Measurements from ENCODE around the gene MORN1. TPM values are rescaled to one million over a fixed set of nuclear protein-coding genes. Genes with fewer than 3 reads are reported as not detected.

The MORN1 gene
- total RNA-seq, 2 experiments from 2014 or later = 5.3 to 6.5 TPM

- no peak overlapping the region for H3K4me3 ChIP-seq (ENCODE audit: low read length)
- Mint-ChIP-seq H3K27ac (no peak overlapping the region), H3K9me3 (no peaks in the 10 kb centered on the region), H3K4me1 (ENCODE audit: low read depth) (no peaks in the 10 kb centered on the region), H3K4me3 (no peak overlapping the region), H3K36me3 (ENCODE audit: low read depth) (peaks cover 4% of the 10 kb centered on the region), H3K27me3 (no peaks in the 10 kb centered on the region)
- ATAC-seq (ENCODE audit: poor library complexity) (no peak), DNase-seq (no peak)
- no peaks in the 10 kb centered on the region for H3K36me3 ChIP-seq (ENCODE audit: insufficient read depth, low read length)
- peaks cover 9% of the 10 kb centered on the region for H3K4me1 ChIP-seq (ENCODE audit: insufficient read depth, low read length)
- H3K9me3 ChIP-seq (ENCODE audit: control insufficient read depth in 1 of 2, insufficient read depth in 1 of 2, low read length in 2 of 2) = peaks cover 4 to 27% of the 10 kb centered on the region in 2 experiments
- TF ChIP-seq CTCF (IDR thresholded peaks at IDR 0.05) = no peak
- H3K27ac ChIP-seq (ENCODE audit: low read depth in 1 of 2, low read length in 2 of 2) = no peak overlapping the region
- ChIA-PET CTCF (no interaction called here), POLR2A (no interaction called here)
- no peaks in the 10 kb centered on the region for H3K27me3 ChIP-seq (ENCODE audit: control insufficient read depth in 1 of 2, insufficient read depth in 2 of 2, low read length in 2 of 2)
- intact Hi-C loops (cut with DNase I, micrococcal nuclease) = no loop called here
Measured at GRCh38 chr1:2427051-2427450, 35.7 kb upstream of the MORN1 start.

- H3K36me3 ChIP-seq (ENCODE audit: insufficient read depth, low read length) = no peaks in the 10 kb centered on the region
- Mint-ChIP-seq H3K27ac (no peak overlapping the region), H3K36me3 (ENCODE audit: low read depth) (peaks cover 4% of the 10 kb centered on the region), H3K9me3 (no peaks in the 10 kb centered on the region), H3K4me1 (ENCODE audit: low read depth) (no peaks in the 10 kb centered on the region), H3K4me3 (no peak overlapping the region), H3K27me3 (no peaks in the 10 kb centered on the region)
- intact Hi-C loops (cut with DNase I, micrococcal nuclease) = no loop called here
- no peaks in the 10 kb centered on the region for H3K27me3 ChIP-seq (ENCODE audit: control insufficient read depth in 1 of 2, insufficient read depth in 2 of 2, low read length in 2 of 2)
- DNase-seq = no peak
- H3K4me1 ChIP-seq (ENCODE audit: insufficient read depth, low read length) = peaks cover 9% of the 10 kb centered on the region
- no peak for ATAC-seq (ENCODE audit: poor library complexity)
- no peak for TF ChIP-seq CTCF (IDR thresholded peaks at IDR 0.05)
- no peak overlapping the region for H3K27ac ChIP-seq (ENCODE audit: low read depth in 1 of 2, low read length in 2 of 2)
- no peak overlapping the region for H3K4me3 ChIP-seq (ENCODE audit: low read length)
- ChIA-PET CTCF (no interaction called here), POLR2A (no interaction called here)
- peaks cover 4 to 27% of the 10 kb centered on the region in 2 experiments for H3K9me3 ChIP-seq (ENCODE audit: control insufficient read depth in 1 of 2, insufficient read depth in 1 of 2, low read length in 2 of 2)
Measured at GRCh38 chr1:2426540-2426939, 35.2 kb upstream of the MORN1 start.

- no peak overlapping the region for H3K4me3 Mint-ChIP-seq
- H3K4me1 Mint-ChIP-seq (ENCODE audit: low read depth) = no peaks in the 10 kb centered on the region
- Histone ChIP-seq H3K9me3 (ENCODE audit: control insufficient read depth in 1 of 2, insufficient read depth in 1 of 2, low read length in 2 of 2) (peaks cover 4 to 27% of the 10 kb centered on the region in 2 experiments), H3K4me1 (ENCODE audit: insufficient read depth, low read length) (peaks cover 9% of the 10 kb centered on the region), H3K27ac (ENCODE audit: low read depth in 1 of 2, low read length in 2 of 2) (no peak overlapping the region), H3K27me3 (ENCODE audit: control insufficient read depth in 1 of 2, insufficient read depth in 2 of 2, low read length in 2 of 2) (no peaks in the 10 kb centered on the region), H3K36me3 (ENCODE audit: insufficient read depth, low read length) (no peaks in the 10 kb centered on the region), H3K4me3 (ENCODE audit: low read length) (no peak overlapping the region)
- intact Hi-C loops (cut with DNase I, micrococcal nuclease) = no loop called here
- no peaks in the 10 kb centered on the region for H3K27me3 Mint-ChIP-seq
- TF ChIP-seq CTCF (IDR thresholded peaks at IDR 0.05) = no peak
- POLR2A ChIA-PET = no interaction called here
- no peaks in the 10 kb centered on the region for H3K9me3 Mint-ChIP-seq
- CTCF ChIA-PET = no interaction called here
- DNase-seq (no peak), ATAC-seq (ENCODE audit: poor library complexity) (no peak)
- H3K27ac Mint-ChIP-seq = no peak overlapping the region
- peaks cover 4% of the 10 kb centered on the region for H3K36me3 Mint-ChIP-seq (ENCODE audit: low read depth)
Measured at GRCh38 chr1:2425892-2426291, 34.5 kb upstream of the MORN1 start.

All from CD4-positive, alpha-beta T cell (primary cell).